Breast epithelium (tissue), 4 donors: ENCODE data around the gene ANKRD6. TPM values are rescaled to one million over a fixed set of nuclear protein-coding genes. Genes with fewer than 3 reads are reported as not detected.

ENCODE experiments used
- DNase-seq, 2 donors: peaks; one replicate each; pipeline ENCODE4 v3.0.0-alpha.2; 2019; ENCODE audit warnings: low spot score in 2 of 2
- H3K27ac ChIP-seq, 2 donors: fragments of 200-600 bp; sonication (generic) in 1 of 2; one replicate each; pipeline ENCODE4 v1.5.1; 2016 to 2019; ENCODE audit warnings: mild to moderate bottlenecking in 1 of 2
- H3K27me3 ChIP-seq, 2 donors: fragments of 200-600 bp; sonication (generic) in 1 of 2; one replicate each; pipeline versions ENCODE4 v1.5.1 to v1.6.0; 2017 to 2019; ENCODE audit warnings: control low read depth in 1 of 2, mild to moderate bottlenecking in 1 of 2
- H3K36me3 ChIP-seq: fragments of 200-600 bp; one replicate; pipeline ENCODE4 v1.5.1; 2019
- H3K4me1 ChIP-seq, 2 donors: fragments of 200-600 bp; sonication (generic); one replicate each; pipeline ENCODE4 v1.5.1; 2016 to 2019; ENCODE audit warnings: control low read depth in 1 of 2
- H3K4me3 ChIP-seq, 3 donors: fragments of 200-600 bp; sonication (generic); 1 replicate in 2 of 3; 2 replicates in 1 of 3; pipeline ENCODE4 v1.5.1; 2016 to 2019; ENCODE audit warnings: mild to moderate bottlenecking in 3 of 3, moderate library complexity in 2 of 3
- H3K9me3 ChIP-seq, 2 donors: fragments of 200-600 bp; sonication (generic) in 1 of 2; one replicate each; pipeline ENCODE4 v1.5.1; 2016 to 2019; ENCODE audit warnings: control low read depth in 1 of 2
- POLR2A ChIP-seq: fragments of 450-650 bp; IDR thresholded peaks from one replicate; pipeline ENCODE4 v1.6.1; 2016; ENCODE audit warnings: antibody characterized with exemption, mild to moderate bottlenecking, moderate library complexity
- POLR2AphosphoS5 ChIP-seq, 3 donors: sonication (generic); formaldehyde crosslinking; IDR thresholded peaks; one replicate each; pipeline ENCODE4 v1.6.1; 2017; ENCODE audit warnings: antibody characterized with exemption in 3 of 3
- intact Hi-C: fragments of 100-400 bp; cut with DNase I; formaldehyde crosslinking; loops from one replicate; pipeline ENCODE4 v1.15.1; 2023; ENCODE audit warnings: low total_unique reads
- total RNA-seq, 3 donors: library from RNA; depleted of rRNA; stranded (reverse); fragments of >200 nt; gene quantifications; one replicate each; pipeline ENCODE4 v1.1.0, GENCODE V29; 2016
- TF ChIP-seq, protein P1 (sequence below), 3 donors: fragments of 450-650 bp; IDR thresholded peaks; one replicate each; pipeline ENCODE4 v1.5.1; 2016 to 2017; ENCODE audit warnings: antibody characterized with exemption in 3 of 3, mild to moderate bottlenecking in 3 of 3, moderate library complexity in 3 of 3

Gene ANKRD6
- total RNA-seq, 3 donors from 2014 or later, result 9.6 to 23.7 (median 18.0) TPM

DNA sequence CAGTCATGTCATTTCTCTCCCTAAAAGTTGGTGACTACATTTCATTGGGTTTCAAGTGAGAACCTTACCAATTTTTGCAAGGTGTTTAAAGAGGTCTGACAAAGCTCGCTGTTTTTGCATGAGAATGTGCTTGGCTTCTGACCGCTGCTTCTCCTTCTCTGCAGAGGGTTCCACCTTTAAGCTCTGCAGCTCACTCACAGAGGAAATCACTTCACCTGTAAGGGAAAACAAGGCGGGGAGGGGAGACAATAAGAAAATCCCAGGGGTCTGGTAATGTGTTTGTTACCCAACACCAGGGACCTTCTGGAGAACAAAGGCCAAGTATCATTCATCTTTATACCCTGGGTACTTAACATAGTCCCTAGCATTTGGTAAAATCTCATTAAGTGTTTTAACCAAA is 245.6 kb downstream of the ANKRD6 start:
- H3K4me3 ChIP-seq, result no peak overlapping the region
- no peaks in the 10 kb centered on the region for H3K4me1 ChIP-seq
- no peak for TF ChIP-seq POLR2A
- TF ChIP-seq, protein P1, sequence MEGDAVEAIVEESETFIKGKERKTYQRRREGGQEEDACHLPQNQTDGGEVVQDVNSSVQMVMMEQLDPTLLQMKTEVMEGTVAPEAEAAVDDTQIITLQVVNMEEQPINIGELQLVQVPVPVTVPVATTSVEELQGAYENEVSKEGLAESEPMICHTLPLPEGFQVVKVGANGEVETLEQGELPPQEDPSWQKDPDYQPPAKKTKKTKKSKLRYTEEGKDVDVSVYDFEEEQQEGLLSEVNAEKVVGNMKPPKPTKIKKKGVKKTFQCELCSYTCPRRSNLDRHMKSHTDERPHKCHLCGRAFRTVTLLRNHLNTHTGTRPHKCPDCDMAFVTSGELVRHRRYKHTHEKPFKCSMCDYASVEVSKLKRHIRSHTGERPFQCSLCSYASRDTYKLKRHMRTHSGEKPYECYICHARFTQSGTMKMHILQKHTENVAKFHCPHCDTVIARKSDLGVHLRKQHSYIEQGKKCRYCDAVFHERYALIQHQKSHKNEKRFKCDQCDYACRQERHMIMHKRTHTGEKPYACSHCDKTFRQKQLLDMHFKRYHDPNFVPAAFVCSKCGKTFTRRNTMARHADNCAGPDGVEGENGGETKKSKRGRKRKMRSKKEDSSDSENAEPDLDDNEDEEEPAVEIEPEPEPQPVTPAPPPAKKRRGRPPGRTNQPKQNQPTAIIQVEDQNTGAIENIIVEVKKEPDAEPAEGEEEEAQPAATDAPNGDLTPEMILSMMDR (IDR thresholded peaks at IDR 0.05), result no peak
- no peak for TF ChIP-seq POLR2AphosphoS5 (IDR thresholded peaks at IDR 0.05)
- no peak overlapping the region for H3K27ac ChIP-seq
- intact Hi-C loops, result no loop called here
- DNase-seq, result no peak
- no peaks in the 10 kb centered on the region for H3K36me3 ChIP-seq
- H3K9me3 ChIP-seq, result no peaks in the 10 kb centered on the region
- H3K27me3 ChIP-seq, result no peaks in the 10 kb centered on the region

DNA sequence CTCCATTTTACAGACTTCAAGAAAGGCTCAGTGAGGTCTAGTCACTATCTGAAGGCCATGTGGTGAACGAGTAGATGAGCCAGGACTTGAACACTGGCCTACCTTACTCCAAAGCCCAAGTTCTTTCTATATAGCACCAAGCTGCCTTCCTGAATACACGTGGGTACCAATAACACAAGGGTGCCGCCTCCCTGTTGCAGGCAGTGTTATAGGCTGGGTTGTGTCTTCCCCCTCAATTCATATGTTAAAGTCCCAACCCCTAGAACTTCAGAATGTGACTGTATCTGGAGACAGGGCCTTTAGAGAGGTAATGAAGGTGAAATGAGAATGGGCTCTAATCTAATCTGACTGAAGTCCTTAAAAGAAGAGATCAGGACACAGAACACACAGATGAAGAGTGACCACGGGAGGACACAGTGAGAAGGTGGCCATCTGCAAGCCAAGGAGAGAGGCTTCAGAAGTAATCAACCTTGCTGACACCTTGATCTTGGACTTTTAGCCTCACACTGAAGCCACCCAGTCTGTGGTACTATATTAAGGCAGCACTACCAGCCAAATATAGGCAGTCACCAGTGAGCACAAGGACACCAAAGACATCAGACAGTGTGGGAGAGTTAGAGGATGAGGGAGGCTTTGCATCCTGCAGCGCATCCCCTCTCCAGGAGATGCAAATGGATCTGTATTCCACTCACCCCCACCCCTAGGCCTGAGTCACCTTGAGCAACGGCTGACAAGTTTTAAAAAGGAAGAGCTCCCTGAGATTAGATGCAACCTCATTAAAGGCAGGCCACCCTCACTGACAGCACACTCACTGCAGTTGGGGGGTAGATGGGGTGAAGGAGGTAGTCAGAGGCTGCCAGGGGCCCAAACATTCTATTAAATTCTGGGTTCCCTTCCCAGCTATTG is 246.5 kb downstream of the ANKRD6 start:
- Histone ChIP-seq H3K4me3 (no peak overlapping the region), H3K4me1 (no peaks in the 10 kb centered on the region)

DNA sequence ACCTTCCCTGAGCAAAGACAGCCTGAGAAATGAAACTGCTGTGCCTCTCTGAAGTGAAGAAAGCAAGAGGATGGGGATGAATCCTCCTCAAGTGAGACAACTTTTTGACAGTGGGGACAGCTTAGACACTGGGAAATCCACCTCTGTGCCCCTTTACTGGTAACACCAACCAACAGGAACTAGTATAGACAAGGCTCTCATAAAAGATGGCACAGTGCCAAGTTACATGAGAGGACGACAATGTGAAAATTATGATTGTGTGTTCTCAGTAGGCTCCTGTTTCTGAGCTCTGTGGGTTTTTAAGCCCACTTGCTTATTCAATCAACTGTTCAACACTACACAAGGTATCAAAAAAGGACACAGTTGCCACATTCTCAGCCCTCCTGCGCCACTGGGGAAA is 247.2 kb downstream of the ANKRD6 start:
- Histone ChIP-seq H3K36me3 (peaks cover 8% of the 10 kb centered on the region), H3K27ac (no peak overlapping the region), H3K27me3 (no peaks in the 10 kb centered on the region), H3K4me1 (no peaks in the 10 kb centered on the region), H3K9me3 (no peaks in the 10 kb centered on the region), H3K4me3 (no peak overlapping the region)
- DNase-seq, result no peak
- intact Hi-C loops, result loop anchor here (5.0 kb wide), 1 partner anchor 703 kb away; no protein-coding TSS in a partner anchor
- TF ChIP-seq POLR2AphosphoS5 (IDR thresholded peaks at IDR 0.05) (no peak), POLR2A (no peak)
- TF ChIP-seq, protein P1 (IDR thresholded peaks at IDR 0.05), result no peak

More for the DNA sequence above, 246.5 kb downstream of the ANKRD6 start:
- H3K9me3 ChIP-seq, result no peaks in the 10 kb centered on the region
- peaks cover 1% of the 10 kb centered on the region for H3K36me3 ChIP-seq
- intact Hi-C loops, result loop anchor here (5.0 kb wide), 1 partner anchor 702 kb away; no protein-coding TSS in a partner anchor
- DNase-seq, result no peak
- H3K27me3 ChIP-seq, result no peaks in the 10 kb centered on the region
- TF ChIP-seq POLR2AphosphoS5 (IDR thresholded peaks at IDR 0.05), result no peak
- no peak for TF ChIP-seq POLR2A
- TF ChIP-seq, protein P1 (IDR thresholded peaks at IDR 0.05), result no peak
- H3K27ac ChIP-seq, result no peak overlapping the region

DNA sequence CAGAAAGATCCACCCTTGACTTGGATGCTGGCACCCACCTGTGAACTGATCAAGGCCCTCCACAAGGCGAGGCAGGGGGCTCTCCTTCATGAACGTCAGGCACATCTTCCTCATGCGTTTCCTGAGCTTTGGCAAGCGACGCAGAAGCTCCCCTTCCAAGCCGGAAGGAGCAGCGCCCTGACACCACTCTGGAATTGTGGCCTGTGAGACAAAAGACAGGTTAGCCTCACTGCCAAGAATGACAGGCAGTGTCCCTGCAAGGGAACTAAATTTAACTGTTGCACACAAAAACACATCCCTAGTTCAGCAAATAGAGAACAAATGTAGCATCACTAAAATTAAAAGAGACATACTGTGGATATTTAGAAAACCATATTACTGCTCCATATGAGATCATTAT is 247.6 kb downstream of the ANKRD6 start:
- no peaks in the 10 kb centered on the region for H3K4me1 ChIP-seq
- H3K27ac ChIP-seq, result no peak overlapping the region
- H3K27me3 ChIP-seq, result no peaks in the 10 kb centered on the region
- TF ChIP-seq, protein P1 (IDR thresholded peaks at IDR 0.05), result no peak
- no peak for TF ChIP-seq POLR2AphosphoS5 (IDR thresholded peaks at IDR 0.05)
- TF ChIP-seq POLR2A, result no peak
- intact Hi-C loops, result loop anchor here (5.0 kb wide), 1 partner anchor 703 kb away; no protein-coding TSS in a partner anchor
- DNase-seq, result no peak
- H3K36me3 ChIP-seq, result peaks cover 8% of the 10 kb centered on the region
- H3K4me3 ChIP-seq, result no peak overlapping the region
- H3K9me3 ChIP-seq, result no peaks in the 10 kb centered on the region

DNA sequence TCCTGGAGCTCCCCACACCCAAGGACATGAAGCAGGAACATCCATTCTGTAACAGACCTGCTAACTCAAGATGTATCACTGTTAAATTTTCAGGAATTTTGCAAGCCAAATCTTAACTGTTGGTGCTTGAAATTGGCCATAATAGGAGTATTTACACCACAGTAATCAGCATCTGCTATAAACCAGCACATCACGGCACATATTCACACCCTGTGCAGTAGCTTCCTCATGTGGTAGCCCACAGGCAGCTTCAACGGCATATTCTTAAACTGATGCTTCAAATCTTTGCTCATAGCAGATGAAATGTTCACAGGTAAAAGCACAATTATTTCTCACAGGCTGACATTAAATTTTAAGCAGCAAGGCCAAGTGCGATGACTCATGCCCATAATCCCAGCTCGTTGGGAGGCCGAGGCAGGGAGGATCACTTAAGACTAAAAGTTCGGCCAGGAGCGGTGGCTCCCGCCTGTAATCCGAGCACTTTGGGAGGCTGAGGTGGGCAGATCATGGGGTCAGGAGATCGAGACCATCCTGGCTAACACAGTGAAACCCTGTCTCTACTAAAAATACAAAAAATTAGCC is 249.1 kb downstream of the ANKRD6 start:
- no peak overlapping the region for H3K27ac ChIP-seq
- no peak overlapping the region for H3K4me3 ChIP-seq
- H3K36me3 ChIP-seq, result peaks cover 13% of the 10 kb centered on the region
- intact Hi-C loops, result loop anchor here (5.0 kb wide), 1 partner anchor 705 kb away; no protein-coding TSS in a partner anchor
- no peak for DNase-seq
- no peak for TF ChIP-seq POLR2AphosphoS5 (IDR thresholded peaks at IDR 0.05)
- no peak for TF ChIP-seq POLR2A
- TF ChIP-seq, protein P1 (IDR thresholded peaks at IDR 0.05), result no peak
- H3K9me3 ChIP-seq, result no peaks in the 10 kb centered on the region
- H3K4me1 ChIP-seq, result no peaks in the 10 kb centered on the region
- H3K27me3 ChIP-seq, result no peaks in the 10 kb centered on the region
